Left lung (tissue), 10 donors: Measurements from ENCODE around the gene SEC23IP. TPM values are rescaled to one million over a fixed set of nuclear protein-coding genes. Genes with fewer than 3 reads are reported as not detected.

Source experiments
- ATAC-seq: fragments of 200-7000 bp; cut with Tn5 transposase; one replicate; pipeline ENCODE4 v1.9.1; 2020; ENCODE audit warnings: moderate library complexity
- DNase-seq, 4 donors: peaks; one replicate each; pipeline ENCODE4 v3.0.0-alpha.2; 2013 to 2020
- H3K27ac ChIP-seq, 2 donors: fragments of 200-600 bp; sonication (generic) in 1 of 2; one replicate each; pipeline versions ENCODE4 v1.5.0 to v1.8.0; 2020 to 2021
- H3K27me3 ChIP-seq, 2 donors: fragments of 200-600 bp; sonication (generic) in 1 of 2; one replicate each; pipeline versions ENCODE4 v1.5.0 to v1.8.0; 2020 to 2021
- H3K36me3 ChIP-seq, 2 donors: fragments of 200-600 bp; sonication (generic) in 1 of 2; one replicate each; pipeline versions ENCODE4 v1.5.0 to v1.8.0; 2020 to 2021
- H3K4me1 ChIP-seq, 2 donors: fragments of 200-600 bp; one replicate each; pipeline ENCODE4 v1.8.0; 2021
- H3K4me3 ChIP-seq, 2 donors: fragments of 200-600 bp; sonication (generic) in 1 of 2; one replicate each; pipeline versions ENCODE4 v1.5.0 to v1.8.0; 2020 to 2021; ENCODE audit warnings: mild to moderate bottlenecking in 1 of 2
- H3K9me3 ChIP-seq, 2 donors: fragments of 200-600 bp; sonication (generic) in 1 of 2; one replicate each; pipeline versions ENCODE4 v1.5.0 to v1.8.0; 2020 to 2021
- CTCF ChIP-seq, 2 donors: fragments of 200-600 bp; sonication (generic) in 1 of 2; IDR thresholded peaks; one replicate each; pipeline versions ENCODE4 v1.5.0 to v1.8.0; 2021; ENCODE audit warnings: antibody characterized with exemption in 2 of 2
- intact Hi-C, 2 donors: fragments of 100-400 bp; cut with DNase I; formaldehyde crosslinking; loops; one replicate each; pipeline versions ENCODE4 v1.11.2 to v1.14.2; 2022
- polyA plus RNA-seq, 6 donors: library from polyadenylated mRNA; unstranded; fragments of 120-200 nt; gene quantifications; one replicate each; pipeline ENCODE4 v1.2.1, GENCODE V29; 2013; ENCODE audit not compliant: insufficient read length in 6 of 6
- total RNA-seq, 2 donors: library from RNA; stranded (reverse); fragmentation: NEBNext Ultra II Directional; extraction: Animal tissue kit (Norgen Biotek cat#: 25700); gene quantifications; one replicate each; pipeline ENCODE4 v1.2.1, GENCODE V29; 2021
- donor health status: DM: no; HTN: yes; CAD: no.
- donor health status: DM: no; HTN: no; CAD: no.

The SEC23IP gene
- total and polyA plus RNA-seq, 8 donors = 61.4 to 77.5 (median 70.2) TPM

DNA sequence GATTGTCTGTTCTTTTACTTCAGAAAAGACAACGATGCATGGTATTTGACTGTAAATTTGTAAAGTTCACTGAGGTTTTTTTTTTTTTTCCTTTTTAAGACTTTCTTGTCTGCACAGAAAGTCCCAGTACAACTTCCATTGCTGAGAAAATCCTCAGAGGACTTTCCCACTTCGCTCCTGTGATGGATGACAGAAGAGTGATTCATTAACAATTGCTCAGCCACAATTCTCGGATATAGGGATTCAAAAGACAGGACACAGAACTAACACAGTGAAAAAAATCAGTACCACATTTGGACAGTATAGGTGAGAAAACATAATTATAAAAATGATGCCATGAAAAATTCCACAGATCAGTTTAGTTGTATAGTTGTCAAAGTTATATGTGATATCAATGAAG, 48.0 kb downstream of the SEC23IP start:
- no peak for TF ChIP-seq CTCF (IDR thresholded peaks at IDR 0.05)
- H3K27me3 ChIP-seq = no peaks in the 10 kb centered on the region
- no peaks in the 10 kb centered on the region for H3K4me1 ChIP-seq
- DNase-seq (no peak), ATAC-seq (no peak)
- H3K27ac ChIP-seq = no peak overlapping the region
- no peaks in the 10 kb centered on the region for H3K9me3 ChIP-seq
- H3K36me3 ChIP-seq = peaks cover 3 to 93% of the 10 kb centered on the region in 2 donors
- intact Hi-C loops = no loop called here
- no peak overlapping the region for H3K4me3 ChIP-seq

DNA sequence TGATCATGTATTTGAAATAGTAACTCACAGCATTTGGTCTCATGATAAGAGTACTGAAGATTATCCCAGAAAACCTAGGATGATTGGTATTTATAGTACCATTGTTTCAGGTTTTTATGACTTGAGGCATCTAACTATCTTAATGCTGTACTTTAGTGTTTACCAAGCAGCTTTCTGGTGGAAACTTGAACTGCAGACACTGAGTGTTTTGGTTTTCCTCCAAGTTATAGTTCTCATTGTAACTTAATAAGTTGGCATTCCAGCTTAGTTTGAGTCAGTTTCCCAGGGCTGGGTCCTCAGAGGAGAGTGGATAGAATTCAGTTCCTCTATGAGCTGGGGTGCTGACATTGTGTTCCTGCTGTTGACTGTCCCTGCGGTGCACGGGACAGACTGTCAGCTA, 50.4 kb downstream of the SEC23IP start:
- H3K4me1 ChIP-seq = no peaks in the 10 kb centered on the region
- no peaks in the 10 kb centered on the region for H3K9me3 ChIP-seq
- no peaks in the 10 kb centered on the region for H3K27me3 ChIP-seq
- H3K36me3 ChIP-seq = peaks cover 3 to 69% of the 10 kb centered on the region in 2 donors
- ATAC-seq = no peak
- intact Hi-C loops = no loop called here
- no peak overlapping the region for H3K27ac ChIP-seq
- H3K4me3 ChIP-seq = no peak overlapping the region
- TF ChIP-seq CTCF (IDR thresholded peaks at IDR 0.05) = no peak
- DNase-seq = no peak

- Histone ChIP-seq H3K27me3 (no peaks in the 10 kb centered on the region), H3K9me3 (no peaks in the 10 kb centered on the region), H3K27ac (no peak overlapping the region), H3K4me3 (no peak overlapping the region), H3K4me1 (no peaks in the 10 kb centered on the region), H3K36me3 (peaks cover 3 to 42% of the 10 kb centered on the region in 2 donors)
- intact Hi-C loops = no loop called here
- no peak for TF ChIP-seq CTCF (IDR thresholded peaks at IDR 0.05)
- DNase-seq (no peak), ATAC-seq (no peak)
Observed at GRCh38 chr10:119945805-119946204, 53.3 kb downstream of the SEC23IP start.

DNA sequence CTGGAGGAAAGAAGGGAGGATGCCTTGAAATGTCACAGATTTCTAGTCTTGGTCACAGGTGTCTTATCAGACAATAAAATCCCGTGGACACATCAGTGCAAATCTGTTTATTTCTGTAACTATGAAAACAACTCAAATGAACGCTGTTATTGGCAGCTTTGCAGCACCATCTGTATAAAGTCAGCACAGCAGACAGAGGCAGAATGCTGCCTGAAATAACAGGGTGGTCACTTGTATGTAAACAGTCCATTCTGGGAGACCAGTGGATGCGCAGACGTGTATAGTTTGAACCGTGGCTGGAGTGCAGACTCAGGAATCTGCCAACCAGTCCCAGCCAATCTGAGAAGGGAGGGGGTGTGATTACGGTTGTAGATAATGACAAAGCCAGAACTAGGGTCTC, 54.8 kb downstream of the SEC23IP start:
- intact Hi-C loops = no loop called here
- Histone ChIP-seq H3K27me3 (no peaks in the 10 kb centered on the region), H3K4me1 (no peaks in the 10 kb centered on the region), H3K27ac (no peak overlapping the region), H3K4me3 (no peak overlapping the region), H3K9me3 (no peaks in the 10 kb centered on the region), H3K36me3 (peaks cover under 1 to 27% of the 10 kb centered on the region in 2 donors)
- ATAC-seq (no peak), DNase-seq (peak in 2 of 4 donors; percentile 28 to 52)
- no peak for TF ChIP-seq CTCF (IDR thresholded peaks at IDR 0.05)

DNA sequence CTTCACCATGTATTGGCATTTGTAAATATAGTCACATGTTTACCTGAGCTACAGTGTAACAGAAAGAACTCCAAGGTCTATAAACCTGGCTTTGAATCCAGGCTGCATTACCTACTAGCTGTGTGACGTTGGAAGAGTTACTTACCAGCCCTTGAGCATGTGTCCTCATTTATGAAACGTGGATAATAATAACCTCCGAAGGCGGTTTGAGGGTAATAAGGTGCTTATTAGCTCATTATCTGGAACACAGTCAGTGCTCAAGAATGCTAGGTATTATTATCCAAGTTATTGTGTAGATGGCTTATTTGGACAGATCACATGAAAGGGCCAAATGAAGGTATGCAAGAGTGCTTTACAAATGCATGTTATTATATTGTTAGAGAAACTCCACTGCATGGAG, 64.9 kb downstream of the SEC23IP start:
- no peaks in the 10 kb centered on the region for H3K4me1 ChIP-seq
- no peaks in the 10 kb centered on the region for H3K9me3 ChIP-seq
- DNase-seq (no peak), ATAC-seq (no peak)
- H3K4me3 ChIP-seq = no peak overlapping the region
- H3K27me3 ChIP-seq = no peaks in the 10 kb centered on the region
- TF ChIP-seq CTCF (IDR thresholded peaks at IDR 0.05) = no peak
- intact Hi-C loops = no loop called here
- no peaks in the 10 kb centered on the region for H3K36me3 ChIP-seq
- H3K27ac ChIP-seq = no peak overlapping the region
